Stimulated activated CD4-positive, alpha-beta T cell treated with anti-CD3 and anti-CD28 coated beads, Interleukin-12 subunit alpha, Interleukin-12 subunit beta, amount 100 ng/mL, for 4 hours (primary cell): Measurements from ENCODE around the gene DHDH.
"Not testable (repeated sequence)": the region's sequence is repeated elsewhere in the genome, so short reads cannot be mapped to it uniquely, and the experiment has no call there.

ENCODE experiments used
- DNase-seq: peaks from one replicate; pipeline ENCODE4 v3.0.0-alpha.2; 2020

Gene DHDH

GRCh38 chr19:48933382-48933932, at the start of gene DHDH:
Gene DHDH, plus strand, starts transcription at chr19:48933699. Its CDS starts 23 bp downstream, at chr19:48933722.
- DNase-seq: peak; percentile 61

DNA sequence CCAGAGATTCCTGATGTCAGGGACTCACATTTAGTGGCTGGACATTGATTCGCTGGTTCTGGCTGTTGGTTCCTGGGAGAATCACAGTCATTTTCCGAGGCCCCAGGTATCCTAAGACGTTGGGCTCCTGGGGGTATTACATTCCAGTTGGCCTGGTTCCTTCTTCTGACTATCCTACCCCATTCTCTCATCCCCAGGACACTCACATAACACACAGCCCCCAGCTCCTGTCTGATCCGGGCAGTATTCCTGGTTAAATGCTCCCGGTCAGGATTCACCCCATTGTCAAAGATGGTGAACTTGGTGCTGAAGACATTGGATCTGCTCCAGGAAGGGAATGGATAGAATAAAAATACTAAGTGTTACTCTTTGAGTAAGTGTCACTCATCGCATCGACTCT, 49.8 kb upstream of the DHDH start:
- DNase-seq: no peak

DNA sequence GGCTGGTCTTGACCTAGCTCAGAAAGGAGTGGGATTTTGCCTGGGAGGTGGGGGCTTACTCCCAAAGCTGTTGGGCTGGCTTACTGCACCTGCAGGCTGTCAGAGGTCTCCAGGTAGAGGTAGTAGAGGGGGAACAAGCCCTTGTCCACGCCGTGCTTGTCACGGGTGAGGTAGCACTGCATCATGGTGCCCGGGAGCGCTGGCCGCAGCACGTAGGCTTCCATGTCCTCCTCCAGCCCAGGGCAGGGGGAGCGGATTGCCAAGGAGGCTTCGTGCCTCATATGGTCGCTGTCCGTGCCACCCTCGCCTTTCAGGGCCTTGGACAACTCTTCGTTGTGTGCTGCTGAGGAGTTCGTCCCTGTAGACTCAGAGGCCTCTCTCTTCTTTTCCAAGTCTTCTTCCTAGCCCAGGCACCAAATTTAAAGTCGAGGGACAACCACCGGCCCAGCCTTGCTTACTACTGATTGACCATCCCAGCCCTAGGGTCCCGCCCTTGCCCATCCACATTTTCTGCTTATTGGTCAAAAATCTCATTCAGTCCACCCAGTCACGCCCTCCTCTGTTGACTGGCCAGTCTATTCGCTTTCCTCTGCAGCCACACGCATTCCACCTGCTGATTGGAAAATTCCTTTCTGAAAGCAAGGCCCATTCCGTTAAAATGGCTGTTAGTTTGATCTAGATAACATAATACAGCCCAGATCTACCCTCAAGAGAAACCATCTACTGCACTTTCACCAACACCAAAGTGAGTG, 45.5 kb upstream of the DHDH start:
- DNase-seq: no peak

DNA sequence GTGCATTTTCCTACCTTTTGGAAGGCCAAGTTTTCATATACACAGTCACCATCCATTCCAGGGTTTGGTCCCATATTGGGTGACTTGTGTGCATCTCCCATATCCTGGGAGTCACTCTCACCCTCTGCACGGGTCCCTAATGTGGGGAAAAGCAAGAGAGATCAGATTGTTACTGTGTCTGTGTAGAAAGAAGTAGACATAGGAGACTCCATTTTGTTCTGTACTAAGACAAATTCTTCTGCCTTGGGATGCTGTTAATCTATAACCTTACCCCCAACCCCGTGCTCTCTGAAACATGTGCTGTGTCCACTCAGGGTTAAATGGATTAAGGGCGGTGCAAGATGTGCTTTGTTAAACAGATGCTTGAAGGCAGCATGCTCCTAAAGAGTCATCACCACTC, 44.0 kb upstream of the DHDH start:
- DNase-seq: not testable (repeated sequence)

DNA sequence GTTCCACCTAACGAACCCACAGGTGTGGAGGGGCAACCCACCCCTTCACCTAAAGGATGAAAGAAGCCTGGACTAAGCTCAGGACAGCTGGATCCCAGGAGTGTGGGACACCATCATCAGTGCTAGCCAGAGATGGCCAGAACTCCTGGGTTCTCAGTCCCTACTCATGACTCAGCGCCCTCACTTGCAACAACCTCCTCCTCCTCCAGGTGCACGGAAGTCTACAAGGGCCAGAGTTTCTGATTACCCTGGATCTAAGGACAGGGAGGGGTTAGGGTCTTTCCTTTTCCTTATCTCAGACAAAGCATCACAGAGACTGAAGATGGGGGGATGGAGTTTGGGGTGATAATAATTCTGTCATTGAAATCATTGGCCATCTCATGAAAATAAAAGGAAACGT, 42.9 kb upstream of the DHDH start:
- no peak for DNase-seq

DNA sequence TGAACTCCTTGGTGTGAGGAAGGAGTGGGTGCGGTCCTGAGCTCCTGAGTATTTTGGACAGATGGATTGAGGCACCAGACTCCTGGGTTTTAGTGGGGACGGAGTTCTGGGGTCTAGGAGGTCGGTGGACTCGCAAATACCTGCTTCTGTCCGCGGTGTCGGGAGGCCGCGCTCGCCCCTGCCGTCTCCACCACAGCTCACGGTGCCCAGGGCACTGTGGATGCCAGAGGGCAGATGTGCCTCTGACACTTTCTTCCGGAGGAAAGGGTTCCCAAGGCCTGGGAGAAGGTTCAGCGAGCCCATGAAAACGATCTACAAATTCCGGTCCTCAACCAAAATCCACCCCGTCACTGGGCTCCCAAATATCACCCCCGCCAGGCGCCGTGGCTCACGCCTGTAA, 38.3 kb upstream of the DHDH start:
- DNase-seq: no peak

DNA sequence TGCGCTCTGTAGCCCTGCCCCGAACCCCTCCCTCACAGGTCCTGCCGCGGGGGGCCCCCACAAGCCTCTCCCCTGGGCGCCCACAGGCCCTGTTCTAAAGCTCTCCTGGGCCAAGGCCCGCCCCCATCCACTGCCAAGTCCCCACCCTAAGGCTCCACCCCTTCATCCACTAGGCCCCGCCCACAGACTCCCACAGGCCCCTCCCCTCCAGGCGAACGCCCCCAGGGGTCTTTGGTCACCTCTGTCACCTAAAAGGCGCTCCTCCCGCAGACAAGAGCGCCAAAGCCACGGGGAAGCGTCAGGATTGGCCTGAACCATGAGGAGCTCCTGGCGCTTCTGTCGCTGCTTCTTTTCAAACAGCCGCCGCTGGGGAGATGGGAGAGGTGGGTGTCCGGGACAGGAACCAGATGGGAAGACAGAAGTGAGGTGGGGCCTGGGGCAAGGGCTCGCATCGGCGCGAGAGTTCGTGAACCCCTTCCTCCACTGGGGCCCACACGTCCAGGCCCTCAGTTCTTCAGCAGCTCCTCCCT, 37.2 kb upstream of the DHDH start:
- DNase-seq: peak; percentile 49

GRCh38 chr19:48897181-48897580, 36.3 kb upstream of the DHDH start:
- no peak for DNase-seq

- DNase-seq: not testable (repeated sequence)
Measured at GRCh38 chr19:48899386-48899749, 34.1 kb upstream of the DHDH start.

DNA sequence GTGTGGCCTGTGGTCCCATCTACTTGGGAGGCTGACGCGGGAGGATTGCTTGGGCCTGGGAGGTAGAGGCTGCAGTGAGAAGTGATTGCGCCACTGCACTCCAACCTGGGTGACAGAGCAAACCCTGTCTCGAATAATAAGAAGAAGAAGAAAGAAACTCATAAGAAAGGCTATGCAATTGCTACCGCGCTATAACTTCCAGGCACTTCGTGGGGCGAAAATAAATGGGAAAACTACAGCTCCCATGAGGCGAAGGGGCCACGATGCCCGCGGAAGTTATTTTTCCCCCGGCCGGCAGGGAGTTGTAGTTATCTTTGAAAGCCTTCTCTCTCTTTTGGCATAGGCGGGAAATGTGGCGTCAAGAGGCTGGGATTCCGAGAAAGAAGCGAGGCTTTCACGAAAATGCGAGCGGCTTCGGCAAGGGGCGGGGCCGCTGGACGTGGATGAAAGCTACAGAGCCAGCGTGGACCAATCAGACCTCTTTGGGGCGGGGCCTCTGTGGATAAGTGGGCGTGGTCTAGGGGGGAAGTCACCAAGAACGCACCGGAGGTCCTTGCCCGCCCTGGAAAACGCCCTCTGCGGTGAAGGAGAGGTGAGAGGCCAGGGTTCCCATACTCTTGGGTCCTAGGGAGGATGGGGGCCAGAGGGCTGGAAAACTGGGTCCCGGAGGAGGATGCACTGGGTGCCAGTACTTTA, 33.6 kb upstream of the DHDH start, which contains the start of gene NUCB1:
NUCB1 (plus strand) TSS at position 532 of the 696 bp plus-strand sequence. CDS start 485 bp downstream, outside the sequence.
- DNase-seq: peak; percentile 99

DNA sequence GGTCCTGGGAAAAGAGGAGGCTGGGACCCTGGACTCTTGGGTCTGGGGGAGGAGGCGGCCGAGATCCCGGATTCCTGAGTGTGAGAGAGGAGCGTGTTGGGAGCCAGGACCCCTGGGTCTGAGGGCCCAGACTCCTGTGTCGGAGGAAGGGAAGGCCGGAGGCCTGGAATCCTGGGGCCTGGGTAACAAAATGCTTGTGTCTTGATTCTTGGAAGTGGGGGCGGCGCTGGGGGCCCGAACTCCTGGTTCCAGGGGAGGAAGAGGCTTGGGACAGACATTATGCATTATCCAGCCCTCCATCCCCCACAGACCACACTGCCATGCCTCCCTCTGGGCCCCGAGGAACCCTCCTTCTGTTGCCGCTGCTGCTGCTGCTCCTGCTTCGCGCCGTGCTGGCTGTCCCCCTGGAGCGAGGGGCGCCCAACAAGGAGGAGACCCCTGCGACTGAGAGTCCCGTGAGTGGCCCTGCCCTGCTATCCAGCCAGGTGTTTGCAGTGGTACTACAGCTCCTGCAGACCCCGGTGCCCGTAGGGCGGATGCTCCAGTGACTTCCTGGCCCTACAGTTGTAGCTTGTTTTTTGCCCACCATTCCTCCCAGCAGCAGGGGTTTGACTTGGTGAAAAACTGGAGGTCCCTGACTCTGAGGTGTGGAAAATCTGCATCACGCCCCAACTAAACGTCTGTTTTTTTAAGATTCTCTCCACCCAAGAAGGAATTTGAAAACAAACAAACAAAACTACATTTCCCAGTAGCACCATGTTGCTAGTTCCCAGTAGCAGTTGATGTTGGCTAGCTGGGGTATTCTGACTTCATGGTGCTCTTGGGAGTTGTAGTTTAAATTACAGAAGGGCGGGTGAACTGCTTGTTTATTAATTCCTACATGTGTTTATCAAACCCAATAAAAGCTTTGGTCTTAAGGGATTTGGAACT, 32.8 kb upstream of the DHDH start:
- DNase-seq: no peak

- DNase-seq: not testable (repeated sequence)
Measured at GRCh38 chr19:48902291-48902690, 31.2 kb upstream of the DHDH start.

DNA sequence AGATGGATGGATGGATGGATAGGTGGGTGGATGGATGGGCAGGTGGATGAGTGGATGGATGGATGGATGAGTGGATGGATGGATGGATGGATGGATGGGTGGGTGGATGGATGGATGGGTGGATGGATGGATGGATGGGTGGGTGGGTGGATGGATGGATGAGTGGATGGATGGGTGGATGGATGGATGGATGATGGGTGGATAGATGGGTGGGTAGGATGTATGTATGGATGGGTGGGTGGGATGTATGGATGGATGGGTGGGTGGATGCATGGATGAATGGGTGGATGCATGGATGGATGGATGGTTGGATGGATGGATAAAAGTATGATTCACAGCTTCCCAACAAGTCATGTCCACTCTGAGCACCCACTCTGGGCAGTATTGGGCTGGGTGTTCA, 29.7 kb upstream of the DHDH start:
- not testable (repeated sequence) for DNase-seq

GRCh38 chr19:48905664-48906063, 27.8 kb upstream of the DHDH start:
- DNase-seq: no peak

DNA sequence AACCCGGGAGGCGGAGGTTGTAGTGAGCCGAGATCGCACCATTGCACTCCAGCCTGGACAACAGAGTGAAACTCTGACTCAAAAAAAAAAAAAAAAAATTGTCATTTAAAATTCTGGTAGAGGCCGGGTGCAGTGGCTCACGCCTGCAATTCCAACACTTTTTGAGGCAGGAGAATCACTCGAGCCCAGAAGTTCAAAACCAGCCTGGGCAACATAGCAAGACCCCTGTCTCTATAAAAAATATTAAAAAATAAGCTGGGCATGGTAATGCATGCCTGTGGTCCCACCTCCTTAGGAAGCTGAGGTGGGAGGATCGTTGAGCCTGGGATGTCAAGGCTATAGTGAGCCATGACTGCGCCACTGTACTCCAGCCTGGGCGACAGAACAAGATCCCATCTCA, 27.2 kb upstream of the DHDH start:
- DNase-seq: no peak

DNA sequence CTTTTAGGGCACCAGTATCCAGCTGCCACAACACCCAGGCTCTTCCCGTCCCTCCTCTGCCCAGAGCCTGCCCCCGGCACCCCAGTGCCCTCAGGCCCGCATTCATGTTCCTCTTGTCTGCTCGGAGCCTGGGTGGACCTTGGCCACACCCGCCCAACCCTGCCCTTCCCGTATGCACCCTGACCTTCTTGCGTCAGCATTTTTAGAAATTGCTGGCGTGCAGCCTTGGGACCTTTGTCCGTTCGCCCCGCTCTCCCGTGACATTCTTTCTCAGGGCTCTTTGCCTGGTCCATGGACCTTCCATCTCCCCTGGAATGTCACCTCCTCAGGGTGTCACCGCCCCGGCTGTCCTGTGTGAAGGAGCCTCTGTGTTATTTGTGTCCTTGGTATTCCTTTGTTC, 25.8 kb upstream of the DHDH start:
- DNase-seq: no peak

DNA sequence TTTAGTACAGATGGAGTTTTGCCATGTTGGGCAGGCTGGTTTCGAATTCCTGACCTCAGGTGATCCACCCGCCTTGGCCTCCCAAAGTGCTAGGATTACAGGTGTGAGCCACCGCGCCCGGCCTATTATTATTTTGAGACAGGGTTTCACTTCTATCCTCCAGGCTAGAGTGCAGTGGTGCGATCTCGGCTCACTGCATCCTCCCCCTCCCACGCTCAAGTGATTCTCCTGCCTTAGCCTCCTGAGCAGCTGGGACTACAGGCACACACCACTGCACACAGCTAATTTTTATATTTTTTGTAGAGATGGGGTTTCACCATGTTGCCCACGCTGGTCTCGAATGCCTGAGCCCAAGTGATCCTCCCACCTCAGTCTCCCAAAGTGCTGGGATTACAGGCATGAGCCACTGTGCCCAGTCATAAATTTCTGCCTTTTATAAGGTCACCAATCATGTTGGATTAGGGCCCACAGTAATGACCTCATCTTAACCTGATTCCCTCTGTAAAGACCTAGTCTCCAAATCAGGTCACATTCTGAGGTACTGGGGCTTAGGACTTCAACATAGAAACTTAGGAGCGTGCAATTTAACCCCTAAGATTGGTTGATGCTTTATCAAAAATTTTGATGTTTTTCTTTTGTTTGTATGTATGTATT, 23.9 kb upstream of the DHDH start:
- not testable (repeated sequence) for DNase-seq

DNA sequence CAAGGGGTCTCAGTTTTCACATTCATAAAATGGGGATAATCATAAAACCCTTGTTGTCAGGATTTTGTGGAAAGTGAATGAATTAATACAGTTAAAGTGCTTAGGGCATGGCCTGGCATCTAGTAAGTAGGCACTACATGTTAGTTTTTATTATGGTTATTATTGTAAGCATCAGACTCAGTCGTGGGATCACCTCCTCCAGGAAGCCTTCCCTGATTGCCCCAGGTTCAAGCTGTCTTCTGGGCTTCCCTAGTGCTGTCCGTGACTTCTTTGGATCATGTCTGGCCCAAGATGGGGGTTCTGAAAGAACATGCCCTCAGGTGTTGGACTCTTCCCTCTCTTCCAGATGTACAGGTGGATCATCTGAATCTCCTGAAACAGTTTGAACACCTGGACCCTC, 22.7 kb upstream of the DHDH start:
- DNase-seq: no peak

DNA sequence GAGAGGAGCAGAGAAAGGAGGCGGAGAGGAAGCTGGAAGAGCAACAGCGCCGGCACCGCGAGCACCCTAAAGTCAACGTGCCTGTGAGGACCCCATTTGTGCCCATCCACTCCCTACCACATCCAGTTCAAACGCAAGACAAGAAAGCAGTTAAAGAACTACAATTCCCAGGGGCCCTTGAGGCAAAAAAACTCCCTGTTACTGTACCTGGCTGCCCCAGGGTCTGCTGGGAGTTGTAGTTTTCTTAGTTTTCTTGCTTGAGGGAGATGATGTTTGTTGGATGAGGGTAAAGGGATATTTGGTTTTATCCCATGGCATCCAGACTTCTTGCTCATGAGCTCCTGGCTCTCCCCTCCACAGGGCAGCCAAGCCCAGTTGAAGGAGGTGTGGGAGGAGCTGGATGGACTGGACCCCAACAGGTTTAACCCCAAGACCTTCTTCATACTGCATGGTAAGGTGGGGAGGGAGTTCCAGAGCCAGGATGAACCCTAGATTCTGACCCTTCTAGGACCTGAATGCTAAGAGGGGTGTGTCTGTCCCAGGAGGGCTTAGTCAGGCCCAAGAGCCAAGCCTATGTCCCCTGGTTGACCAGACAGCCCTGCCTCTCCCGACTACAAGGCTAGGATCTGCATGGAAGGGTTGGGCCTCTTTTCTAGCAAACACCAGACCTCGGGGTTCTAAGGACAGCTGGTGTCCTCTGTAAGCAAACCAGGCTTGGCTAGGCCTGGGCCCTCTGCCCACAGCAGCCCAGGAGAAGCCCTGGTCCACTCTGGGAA, 20.2 kb upstream of the DHDH start:
- no peak for DNase-seq

DNA sequence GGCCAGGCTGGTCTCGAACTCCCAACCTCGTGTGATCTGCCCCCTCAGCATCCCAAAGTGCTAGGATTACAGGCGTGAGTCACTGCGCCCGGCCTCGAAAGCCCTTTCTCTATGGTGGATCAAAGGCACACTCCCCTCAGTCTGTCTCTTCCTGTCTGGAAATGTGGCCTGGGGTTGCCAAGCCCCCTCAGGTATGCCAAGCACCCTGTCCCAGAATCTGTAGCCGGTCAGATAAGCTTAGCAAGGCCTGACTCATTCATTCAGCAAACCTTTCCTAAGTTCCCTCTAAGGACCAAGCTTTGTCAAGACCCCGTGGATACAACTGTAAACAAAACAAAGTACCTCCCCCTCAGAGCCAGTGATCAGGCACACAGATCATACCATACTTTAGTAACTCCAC, 19.3 kb upstream of the DHDH start:
- no peak for DNase-seq

DNA sequence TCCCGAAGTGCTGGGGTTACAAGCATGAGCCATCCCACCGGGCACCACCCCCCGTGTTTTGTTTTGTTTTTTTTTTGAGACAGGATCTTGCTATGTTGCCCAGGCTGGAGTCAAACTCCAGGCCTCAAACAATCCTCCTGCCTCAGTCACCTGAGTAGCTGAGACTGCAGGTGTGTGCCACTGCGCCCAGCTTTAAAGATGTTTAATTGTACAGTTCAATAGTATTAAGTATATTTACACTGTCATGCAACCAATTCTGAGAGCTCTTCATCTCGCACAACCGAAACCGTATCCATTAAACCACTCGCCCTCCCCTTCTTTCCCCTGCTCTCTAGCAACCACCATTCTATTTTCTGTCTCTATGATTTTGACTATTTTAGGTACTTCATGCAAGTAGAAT, 17.7 kb upstream of the DHDH start:
- no peak for DNase-seq
